HG03571 (cell line): Measurements from ENCODE around the gene PXN.

Experiments
- ATAC-seq: cut with Tn5 transposase; IDR thresholded peaks from one replicate; pipeline ENCODE4 v1.9.1; 2021; ENCODE audit not compliant: unreplicated experiment

PXN gene

GRCh38 chr12:120265473-120266179 is at the start of gene PXN:
TSS of gene PXN (minus strand) at chr12:120265730. CDS start at chr12:120265629, 101 bp downstream.
- ATAC-seq, result peak; percentile 71

GRCh38 chr12:120314220-120314619 is 48.7 kb upstream of the PXN start:
- ATAC-seq, result no peak

DNA sequence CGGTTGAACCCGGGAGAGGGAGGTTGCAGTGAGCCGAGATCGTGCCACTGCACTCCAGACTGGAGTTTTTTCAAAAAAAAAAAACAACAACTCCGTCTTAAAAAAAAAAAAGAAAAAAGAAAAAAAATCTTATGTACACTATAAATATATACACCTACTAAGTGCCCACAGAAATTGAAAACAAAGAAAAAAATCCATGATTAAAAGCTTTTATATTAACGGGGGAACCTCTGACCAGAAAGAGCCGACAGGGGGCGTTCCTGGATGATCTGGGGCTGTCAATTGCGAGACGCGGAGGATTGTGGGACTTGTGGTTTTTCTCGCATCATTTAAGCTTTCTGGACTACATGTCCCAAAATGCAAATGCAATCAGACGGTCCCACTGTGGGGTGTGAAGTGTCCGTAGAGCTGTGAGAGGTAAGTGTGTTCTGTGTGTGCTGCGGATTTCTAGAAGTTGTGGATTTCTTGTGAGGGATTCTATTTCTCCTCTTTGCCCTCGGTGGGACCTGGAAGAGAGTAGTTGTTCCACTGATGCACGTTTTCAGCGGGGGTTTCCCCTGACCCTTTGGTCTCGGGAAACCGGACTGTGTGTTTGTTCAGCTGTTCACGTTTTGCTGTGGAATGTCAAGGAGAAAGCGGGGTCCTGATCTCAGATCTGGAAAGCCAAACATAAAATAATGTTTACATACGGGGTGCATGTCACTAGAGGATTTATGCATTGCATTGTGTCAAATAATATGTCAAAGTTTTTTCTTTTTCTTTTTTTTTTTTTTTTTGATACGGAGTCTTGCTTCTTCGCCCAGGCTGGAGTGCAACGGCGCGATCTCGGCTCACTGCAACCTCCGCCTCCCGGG is 36.7 kb upstream of the PXN start, which contains the start of gene SIRT4:
Gene SIRT4, plus strand, starts transcription at position 360 of the 854 bp plus-strand sequence. CDS start 1,241 bp downstream, outside the sequence.
- peak; percentile 94 for ATAC-seq

DNA sequence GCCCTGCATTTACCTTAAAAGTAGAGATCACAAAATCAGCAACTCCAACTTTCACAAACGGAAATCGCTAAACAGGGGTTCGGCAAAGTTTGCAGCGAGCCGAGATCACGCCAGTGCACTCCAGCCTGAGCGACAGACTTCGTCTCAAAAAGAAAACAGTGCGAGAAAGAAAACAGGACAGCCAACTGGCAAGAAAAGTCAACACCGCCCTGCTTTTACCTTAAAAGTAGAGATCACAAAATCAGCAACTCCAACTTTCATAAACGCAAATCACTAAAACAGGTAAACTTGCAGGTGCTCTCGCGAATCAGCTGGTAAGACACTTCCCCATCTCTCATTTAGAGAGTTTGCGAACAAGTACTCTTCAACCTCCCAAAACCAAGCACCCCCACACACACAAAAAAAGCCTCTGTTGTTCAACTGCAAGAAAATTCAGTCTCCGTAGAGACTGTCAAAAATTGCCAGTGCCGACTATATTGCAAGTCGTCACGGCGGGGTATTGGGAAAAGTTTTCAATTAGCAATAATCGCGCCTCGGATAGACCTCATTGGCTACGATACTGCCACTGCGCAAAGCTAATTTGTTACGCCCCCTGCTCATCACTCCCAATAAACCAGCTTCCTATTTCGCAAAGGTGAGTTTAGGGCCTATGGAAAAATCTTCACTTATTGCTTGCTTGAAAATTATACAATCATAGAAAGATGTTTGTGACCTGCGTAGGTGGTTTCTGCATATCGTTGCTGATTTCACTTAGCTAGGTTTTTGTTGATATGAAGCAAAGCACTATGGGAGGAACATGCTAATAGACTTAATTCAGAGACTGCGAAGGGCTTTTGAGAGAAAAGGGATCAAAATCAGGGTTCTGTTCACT is 27.4 kb upstream of the PXN start, which contains the start of gene RNU4-1:
Gene RNU4-1, minus strand, starts transcription at position 577 of the 871 bp plus-strand sequence.
- peak; percentile 50 for ATAC-seq

GRCh38 chr12:120292411-120292660 is 26.8 kb upstream of the PXN start:
- no peak for ATAC-seq

DNA sequence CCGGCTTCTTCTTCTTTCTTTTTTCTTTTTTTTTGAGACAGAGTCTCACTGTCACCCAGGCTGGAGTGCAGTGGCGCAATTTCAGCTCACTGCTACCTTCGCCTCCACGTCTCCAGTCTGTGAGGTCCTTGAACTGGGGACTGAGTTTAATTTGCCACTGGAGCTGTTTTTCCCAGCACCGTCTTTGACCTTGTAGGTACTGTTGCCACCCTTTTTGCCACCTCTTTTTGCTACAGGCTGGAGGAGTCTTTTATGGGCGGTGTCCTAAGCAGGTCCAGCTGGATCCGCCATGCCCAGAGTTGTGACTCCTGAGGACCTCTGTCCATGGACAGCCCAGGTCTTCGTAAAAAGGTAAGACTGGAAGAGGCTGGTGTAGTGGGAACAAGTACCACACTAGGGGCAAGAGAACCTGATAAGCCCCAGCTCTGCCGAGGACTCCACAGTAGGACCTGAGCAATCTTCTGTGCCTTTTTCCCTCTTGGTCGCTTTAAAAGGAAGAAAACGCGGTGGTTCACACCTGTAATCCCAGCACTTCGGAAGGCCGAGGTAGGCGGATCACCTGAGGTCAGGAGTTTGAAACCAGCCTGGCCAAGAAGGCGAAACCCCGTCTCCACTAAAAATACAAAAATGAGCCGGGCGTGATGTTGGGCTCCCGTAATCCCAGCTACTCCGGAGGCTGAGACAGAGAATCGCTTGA is 25.2 kb upstream of the PXN start:
- ATAC-seq, result no peak

GRCh38 chr12:120287491-120287890 is 22.0 kb upstream of the PXN start:
- no peak for ATAC-seq

DNA sequence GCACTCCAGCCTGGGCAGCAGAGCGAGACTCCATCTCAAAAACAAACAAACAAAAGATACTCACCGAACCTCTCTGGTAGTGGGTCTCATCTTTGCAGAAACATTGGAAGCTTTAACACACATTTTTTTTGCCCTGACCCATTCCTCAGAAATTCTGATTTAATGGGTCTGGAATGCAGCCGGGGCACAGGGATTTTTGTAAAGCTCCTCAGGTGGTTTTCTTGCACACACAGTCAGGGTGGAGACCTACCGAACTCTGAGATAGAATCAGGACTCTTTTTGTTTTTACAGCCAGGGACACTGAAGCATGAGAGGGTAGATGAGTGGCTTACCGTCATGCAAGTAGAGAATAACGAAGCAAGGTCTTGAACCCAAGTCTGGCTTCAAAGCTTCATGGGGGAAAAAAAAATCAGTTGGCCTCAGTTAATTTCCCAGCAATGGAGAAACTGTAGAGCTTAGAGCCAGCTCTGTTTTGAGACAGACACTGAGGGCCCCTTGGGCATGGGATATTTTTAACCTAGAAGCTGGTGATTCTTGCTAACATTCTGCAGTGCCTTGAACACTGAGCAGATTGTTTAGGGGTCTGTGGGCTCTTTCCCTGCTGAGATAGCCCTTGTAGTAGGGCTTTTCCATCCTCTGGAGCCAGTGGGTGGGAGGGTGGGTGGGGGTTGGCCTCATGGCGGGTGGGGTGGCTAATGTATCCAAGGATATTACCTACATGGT is 21.4 kb upstream of the PXN start:
- ATAC-seq, result no peak

DNA sequence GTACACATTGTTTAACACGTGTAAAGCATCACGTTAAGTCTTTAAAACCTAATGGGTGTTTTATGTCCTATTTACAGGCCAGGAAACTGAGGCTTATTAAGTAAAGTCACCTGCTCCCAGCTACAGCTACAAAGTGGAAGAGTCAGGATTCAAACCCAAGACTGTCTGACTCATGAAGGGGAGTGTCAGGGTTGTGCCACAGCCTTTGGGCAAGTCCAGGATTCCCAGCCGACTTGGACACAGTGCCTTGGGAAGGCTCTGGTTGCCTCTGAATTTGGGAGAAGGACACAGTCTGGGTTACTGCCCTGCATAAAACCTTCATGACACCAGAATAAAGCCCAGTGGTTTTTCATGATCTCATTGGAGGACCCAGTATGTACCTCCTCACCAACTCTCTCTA is 18.9 kb upstream of the PXN start:
- no peak for ATAC-seq

DNA sequence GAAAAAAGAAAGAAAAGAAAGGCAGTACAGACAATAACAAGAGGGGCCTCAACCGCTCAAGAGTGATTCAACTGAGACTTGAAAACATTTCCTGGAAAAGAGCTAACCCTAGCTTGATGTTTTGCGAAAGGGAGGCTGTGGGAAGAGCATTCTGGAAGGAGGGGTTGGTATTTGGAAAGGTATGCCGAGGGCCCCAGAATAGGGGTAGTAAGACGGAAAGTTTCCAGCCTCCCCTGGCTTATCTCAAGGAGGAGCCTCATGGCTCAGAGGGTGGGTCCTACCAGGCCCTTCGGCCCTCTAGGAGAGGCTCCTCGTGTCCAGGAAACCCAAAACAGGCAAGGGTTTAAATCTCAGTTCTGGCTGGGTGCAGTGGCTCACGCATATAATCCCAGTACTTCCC is 17.8 kb upstream of the PXN start:
- ATAC-seq, result no peak

DNA sequence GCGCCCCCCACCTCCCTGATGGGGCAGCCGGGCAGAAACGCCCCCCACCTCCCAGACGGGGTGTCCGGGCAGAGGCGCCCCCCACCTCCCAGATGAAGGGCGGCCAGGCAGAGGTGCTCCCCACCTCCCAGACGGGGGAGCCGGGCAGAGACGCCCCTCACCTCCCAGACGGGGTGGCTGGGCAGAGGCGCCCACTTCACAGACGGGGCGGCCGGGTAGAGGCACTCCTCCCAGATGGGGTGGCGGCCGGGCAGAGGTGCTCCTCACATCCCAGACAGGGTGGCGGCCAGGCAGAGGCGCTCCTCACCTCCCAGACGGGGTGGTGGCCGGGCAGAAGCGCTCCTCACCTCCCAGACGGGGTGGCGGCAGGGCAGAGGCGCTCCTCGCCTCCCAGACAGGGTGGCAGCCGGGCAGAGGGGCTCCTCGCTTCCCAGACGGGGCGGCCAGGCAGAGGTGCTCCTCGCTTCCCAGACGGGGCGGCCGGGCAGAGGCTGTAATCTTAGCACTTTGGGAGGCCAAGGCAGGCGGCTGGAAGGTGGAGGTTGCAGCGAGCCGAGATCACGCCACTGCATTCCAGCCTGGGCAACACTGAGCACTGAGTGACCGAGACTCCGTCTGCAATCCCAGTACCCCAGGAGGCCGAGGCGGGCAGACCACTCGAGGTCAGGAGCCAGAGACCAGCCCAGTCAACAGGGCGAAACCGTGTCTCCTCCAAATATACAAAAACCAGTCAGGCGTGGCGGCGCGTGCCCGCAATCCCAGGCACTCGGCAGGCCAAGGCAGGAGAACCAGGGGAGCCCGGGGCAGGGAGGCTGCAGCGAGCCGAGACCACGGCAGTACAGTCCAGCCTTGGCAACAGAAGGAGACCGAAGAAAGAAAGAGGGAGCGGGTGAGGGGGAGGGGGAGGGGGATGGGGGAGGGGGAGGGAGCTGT is 12.9 kb upstream of the PXN start:
- ATAC-seq, result no peak

- ATAC-seq, result no peak
Measured at GRCh38 chr12:120276734-120277133, 11.2 kb upstream of the PXN start.

- ATAC-seq, result no peak
Measured at GRCh38 chr12:120267736-120268135, 2.2 kb upstream of the PXN start.

DNA sequence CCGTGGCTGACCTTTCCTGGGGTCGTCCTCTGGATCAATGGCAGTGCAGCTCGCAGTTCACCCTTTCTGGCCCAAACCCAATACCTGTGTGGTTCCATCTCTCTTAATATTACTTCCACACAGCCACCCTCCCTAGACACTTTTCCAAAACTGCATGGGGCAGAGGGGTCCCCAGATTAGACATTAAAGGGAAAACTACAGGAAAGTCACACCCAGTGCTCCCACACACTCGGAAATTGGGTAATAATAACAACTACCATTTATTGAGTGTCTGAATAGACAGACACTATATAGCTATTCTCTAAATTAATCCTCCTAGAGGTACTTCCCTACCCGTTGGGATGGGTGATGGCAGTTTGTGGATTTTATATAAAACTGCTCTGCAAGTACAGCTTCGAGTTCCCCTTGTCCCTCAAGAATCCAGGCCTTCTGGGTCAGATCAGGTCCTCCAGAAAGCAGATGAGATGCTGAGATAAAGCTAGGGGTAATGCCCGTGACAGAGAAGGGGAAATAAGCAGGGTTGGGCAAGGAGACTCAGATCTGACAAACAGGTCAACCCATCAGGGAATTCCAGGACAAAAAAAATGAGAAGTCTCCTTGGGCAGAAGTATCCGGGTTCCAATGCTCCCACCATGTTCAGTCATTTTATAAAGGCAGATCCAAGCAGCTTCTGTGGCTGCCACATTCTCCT is 795 bp upstream of the PXN start:
- no peak for ATAC-seq

- no peak for ATAC-seq
Measured at GRCh38 chr12:120264904-120265472, 542 bp downstream of the PXN start.

GRCh38 chr12:120264086-120264903 is 1.2 kb downstream of the PXN start:
- no peak for ATAC-seq

DNA sequence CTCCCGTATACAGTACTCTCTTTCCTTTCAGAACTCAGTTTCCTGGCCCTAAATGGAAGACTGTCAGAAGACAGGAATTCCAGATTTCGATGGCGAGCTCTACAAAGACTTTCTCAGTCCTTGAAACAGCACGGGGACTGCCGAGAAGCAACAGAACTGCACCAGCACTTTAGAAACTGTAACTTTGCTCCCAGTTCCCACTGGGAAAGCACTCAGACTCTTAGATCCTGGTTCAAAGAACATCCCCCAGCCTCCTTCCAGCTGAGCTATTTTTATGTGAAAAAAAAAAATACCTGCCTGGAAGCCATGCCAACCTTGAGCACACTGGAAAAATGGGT is 1.8 kb downstream of the PXN start:
- no peak for ATAC-seq
